ENCODE results near the gene FRAS1.

- no peak for TF ChIP-seq CTCF (IDR thresholded peaks at IDR 0.05)
- no peak for TF ChIP-seq EP300 (IDR thresholded peaks at IDR 0.05)
These were observed 132.9 kb downstream of the FRAS1 start for GRCh38 chr4:78190068-78190467.
